SK-N-SH treated with all-trans-retinoic acid at 6 μM for 48 hours (cell line): ENCODE results near the gene SRBD1.

Source experiments
- ESRRG ChIP-seq: fragments of 250-450 bp; sonication (Bioruptor Pico); IDR thresholded peaks from 2 replicates; pipeline ENCODE4 v1.6.1; 2021; ENCODE audit warnings: mild to moderate bottlenecking
- GLIS3 ChIP-seq: fragments of 250-450 bp; sonication (Bioruptor Pico); IDR thresholded peaks from 2 replicates; pipeline ENCODE4 v1.5.0; 2020; ENCODE audit warnings: mild to moderate bottlenecking, moderate library complexity
- ISL1 ChIP-seq: fragments of 250-450 bp; sonication (Bioruptor Pico); IDR thresholded peaks from 2 replicates; pipeline ENCODE4 v2.1.2; 2022; ENCODE audit warnings: mild to moderate bottlenecking, moderate library complexity
- OSR1 ChIP-seq: fragments of 250-450 bp; sonication (Bioruptor Pico); IDR thresholded peaks from 2 replicates; pipeline ENCODE4 v1.8.0; 2022; ENCODE audit warnings: moderate library complexity, mild to moderate bottlenecking, inconsistent platforms
- TCF4 ChIP-seq: fragments of 250-450 bp; sonication (Bioruptor Pico); IDR thresholded peaks from 2 replicates; pipeline ENCODE4 v1.8.0; 2021; ENCODE audit warnings: mild to moderate bottlenecking, moderate library complexity, borderline replicate concordance
- ZFP3 ChIP-seq: fragments of 250-450 bp; sonication (Bioruptor Pico); IDR thresholded peaks from 2 replicates; pipeline ENCODE4 v1.5.0; 2020; ENCODE audit warnings: mild to moderate bottlenecking, moderate library complexity
- TF ChIP-seq, protein P1 (sequence below): fragments of 250-450 bp; sonication (Bioruptor Pico); IDR thresholded peaks from 2 replicates; pipeline ENCODE4 v1.5.1; 2021; ENCODE audit warnings: mild to moderate bottlenecking, moderate library complexity
- TF ChIP-seq, protein P2 (sequence below): fragments of 250-450 bp; sonication (Bioruptor Pico); IDR thresholded peaks from 2 replicates; pipeline ENCODE4 v1.8.0; 2020; ENCODE audit warnings: mild to moderate bottlenecking, moderate library complexity, borderline replicate concordance

DNA sequence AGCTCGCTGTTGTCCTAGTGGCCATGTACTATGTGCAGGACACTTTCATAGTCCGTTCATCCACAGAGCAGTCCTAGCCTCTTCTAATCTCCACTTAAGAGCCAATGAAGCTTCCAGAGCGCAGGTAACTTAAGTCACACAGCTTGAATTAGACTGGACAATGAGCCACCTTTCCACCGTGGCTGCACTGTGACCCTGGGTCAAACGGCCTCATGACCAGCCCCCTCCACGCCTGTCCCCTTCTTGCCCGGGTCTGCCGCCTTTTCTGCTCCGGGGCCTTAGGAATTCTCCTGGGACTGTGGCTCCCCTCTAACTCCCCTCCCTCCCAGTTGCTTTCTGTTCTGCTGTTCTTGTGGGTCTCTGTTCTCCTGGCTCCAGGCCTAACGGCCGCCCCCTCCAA is 32.0 kb upstream of the SRBD1 start:
- TF ChIP-seq TCF4 (no peak), OSR1 (CRISPR knock-in tag) (no peak), ISL1 (CRISPR knock-in tag) (no peak), ZFP3 (no peak), GLIS3 (CRISPR knock-in tag) (no peak), ESRRG (no peak)
- TF ChIP-seq, protein P1, sequence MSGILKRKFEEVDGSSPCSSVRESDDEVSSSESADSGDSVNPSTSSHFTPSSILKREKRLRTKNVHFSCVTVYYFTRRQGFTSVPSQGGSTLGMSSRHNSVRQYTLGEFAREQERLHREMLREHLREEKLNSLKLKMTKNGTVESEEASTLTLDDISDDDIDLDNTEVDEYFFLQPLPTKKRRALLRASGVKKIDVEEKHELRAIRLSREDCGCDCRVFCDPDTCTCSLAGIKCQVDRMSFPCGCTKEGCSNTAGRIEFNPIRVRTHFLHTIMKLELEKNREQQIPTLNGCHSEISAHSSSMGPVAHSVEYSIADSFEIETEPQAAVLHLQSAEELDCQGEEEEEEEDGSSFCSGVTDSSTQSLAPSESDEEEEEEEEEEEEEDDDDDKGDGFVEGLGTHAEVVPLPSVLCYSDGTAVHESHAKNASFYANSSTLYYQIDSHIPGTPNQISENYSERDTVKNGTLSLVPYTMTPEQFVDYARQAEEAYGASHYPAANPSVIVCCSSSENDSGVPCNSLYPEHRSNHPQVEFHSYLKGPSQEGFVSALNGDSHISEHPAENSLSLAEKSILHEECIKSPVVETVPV: no peak
- TF ChIP-seq, protein P2, sequence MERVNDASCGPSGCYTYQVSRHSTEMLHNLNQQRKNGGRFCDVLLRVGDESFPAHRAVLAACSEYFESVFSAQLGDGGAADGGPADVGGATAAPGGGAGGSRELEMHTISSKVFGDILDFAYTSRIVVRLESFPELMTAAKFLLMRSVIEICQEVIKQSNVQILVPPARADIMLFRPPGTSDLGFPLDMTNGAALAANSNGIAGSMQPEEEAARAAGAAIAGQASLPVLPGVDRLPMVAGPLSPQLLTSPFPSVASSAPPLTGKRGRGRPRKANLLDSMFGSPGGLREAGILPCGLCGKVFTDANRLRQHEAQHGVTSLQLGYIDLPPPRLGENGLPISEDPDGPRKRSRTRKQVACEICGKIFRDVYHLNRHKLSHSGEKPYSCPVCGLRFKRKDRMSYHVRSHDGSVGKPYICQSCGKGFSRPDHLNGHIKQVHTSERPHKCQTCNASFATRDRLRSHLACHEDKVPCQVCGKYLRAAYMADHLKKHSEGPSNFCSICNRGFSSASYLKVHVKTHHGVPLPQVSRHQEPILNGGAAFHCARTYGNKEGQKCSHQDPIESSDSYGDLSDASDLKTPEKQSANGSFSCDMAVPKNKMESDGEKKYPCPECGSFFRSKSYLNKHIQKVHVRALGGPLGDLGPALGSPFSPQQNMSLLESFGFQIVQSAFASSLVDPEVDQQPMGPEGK (CRISPR knock-in tag): no peak
